NCI-H2196 (cell line): ENCODE measurements around the gene TMEM81.

ENCODE experiments used
- DNase-seq: peaks from one replicate; lab custom pipeline; 2025; ENCODE audit not compliant: unreplicated experiment; lab: John Stamatoyannopoulos, UW

Gene TMEM81, protein sequence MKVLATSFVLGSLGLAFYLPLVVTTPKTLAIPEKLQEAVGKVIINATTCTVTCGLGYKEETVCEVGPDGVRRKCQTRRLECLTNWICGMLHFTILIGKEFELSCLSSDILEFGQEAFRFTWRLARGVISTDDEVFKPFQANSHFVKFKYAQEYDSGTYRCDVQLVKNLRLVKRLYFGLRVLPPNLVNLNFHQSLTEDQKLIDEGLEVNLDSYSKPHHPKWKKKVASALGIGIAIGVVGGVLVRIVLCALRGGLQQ

DNA sequence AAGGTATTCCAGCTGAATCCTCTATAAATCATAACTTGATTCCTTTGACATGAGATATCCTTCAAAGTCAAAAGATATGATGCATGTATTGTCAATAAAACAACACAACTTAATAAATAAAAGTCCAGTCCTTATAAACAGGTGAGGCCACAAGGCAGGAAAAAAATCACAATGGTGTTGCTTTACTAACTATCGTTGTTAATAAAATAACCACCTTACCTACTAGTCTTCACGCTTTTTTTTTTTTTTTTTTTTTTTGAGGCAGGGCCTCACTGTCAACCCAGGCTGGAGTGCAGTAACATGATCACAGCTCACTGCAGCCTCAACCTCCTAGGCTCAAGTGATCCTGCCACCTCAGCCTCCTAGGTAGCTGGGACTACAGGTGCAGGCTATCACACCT lies at the start of gene TMEM81:
Gene TMEM81, minus strand, starts transcription at position 101 of the 400 bp plus-strand sequence. CDS start 140 bp downstream, outside the sequence.
- DNase-seq = no peak

DNA sequence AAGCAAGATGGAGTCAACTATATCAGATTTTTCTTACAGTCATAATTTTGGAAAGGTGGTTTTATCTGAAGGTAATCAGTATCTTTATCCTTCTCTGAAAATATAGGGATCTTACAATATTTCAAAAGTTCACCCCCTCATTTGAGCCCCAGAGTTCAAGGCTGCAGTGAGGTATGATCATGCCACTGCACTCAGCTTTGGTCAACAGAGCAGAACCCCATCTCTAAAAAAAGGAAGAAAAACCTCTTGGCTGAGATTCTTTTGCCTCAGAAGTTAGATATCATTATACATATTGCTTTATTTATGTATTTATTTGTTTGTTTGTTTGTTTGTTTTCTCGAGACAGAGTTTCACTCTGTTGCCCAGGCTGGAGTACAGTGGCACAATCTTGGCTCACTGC lies 49.0 kb upstream of the TMEM81 start:
- no peak for DNase-seq

DNA sequence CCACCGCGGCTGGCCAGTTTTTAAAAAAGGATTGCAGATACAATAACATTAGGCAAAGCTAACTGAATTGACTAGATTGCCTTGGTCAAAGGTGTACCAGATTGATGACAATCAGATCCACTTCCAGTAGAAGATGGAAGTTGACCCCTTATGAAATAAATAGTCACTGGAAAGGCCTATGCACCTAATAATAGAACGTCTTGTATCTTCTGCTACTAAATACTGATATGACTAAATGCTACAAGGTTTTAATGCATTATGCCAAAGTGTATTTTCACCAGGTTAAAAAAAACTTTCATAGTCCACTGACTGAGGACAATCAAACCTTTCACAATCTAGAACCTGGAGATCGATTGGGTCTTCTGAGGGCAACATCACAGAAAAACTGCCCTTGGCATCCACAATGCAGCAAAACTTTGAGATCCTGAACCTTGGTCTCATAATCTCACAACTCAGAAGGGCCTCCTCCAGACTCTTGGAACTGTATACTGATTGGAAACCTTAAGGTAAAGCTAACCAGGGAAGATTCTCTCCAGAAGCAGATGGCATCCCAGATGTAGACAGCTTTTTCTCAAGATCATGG lies 45.3 kb upstream of the TMEM81 start:
- DNase-seq = no peak

DNA sequence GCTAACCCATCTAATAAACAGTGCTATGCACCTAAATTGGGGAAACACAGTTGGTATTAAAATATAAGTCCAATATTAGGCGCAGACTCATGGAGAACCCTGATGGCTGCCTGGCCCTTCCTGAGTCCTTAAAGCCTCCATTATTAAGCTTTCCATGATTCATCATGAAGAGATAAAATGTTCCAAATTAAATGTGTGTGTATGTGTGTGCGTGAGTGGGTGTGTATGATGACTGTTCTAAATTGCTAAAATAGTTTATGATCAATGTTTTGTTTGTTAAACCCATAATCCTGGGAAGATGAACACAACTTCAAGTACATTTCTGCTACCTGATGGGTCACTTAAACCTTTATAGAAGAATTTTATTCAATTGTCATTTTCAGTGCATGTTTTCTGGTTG lies 43.8 kb upstream of the TMEM81 start:
- no peak for DNase-seq

DNA sequence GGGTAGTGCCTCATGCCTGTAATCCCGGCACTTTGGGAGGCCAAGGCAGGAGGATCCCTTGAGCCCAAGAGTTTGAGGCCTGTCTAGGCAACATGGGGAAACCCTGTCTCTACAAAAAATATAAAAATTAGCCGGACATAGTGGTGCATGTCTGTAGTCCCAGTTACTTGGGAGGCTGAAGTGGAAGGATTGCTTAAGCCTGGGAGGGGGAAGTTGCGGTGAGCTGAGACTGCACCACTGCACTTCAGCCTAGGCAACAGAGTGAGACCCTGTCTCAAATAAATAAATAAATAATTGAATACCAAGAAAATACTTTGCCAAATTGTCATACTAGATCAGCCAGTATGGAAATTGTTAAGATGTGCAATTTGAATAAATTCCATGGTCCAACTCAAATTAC lies 43.4 kb upstream of the TMEM81 start:
- no peak for DNase-seq

DNA sequence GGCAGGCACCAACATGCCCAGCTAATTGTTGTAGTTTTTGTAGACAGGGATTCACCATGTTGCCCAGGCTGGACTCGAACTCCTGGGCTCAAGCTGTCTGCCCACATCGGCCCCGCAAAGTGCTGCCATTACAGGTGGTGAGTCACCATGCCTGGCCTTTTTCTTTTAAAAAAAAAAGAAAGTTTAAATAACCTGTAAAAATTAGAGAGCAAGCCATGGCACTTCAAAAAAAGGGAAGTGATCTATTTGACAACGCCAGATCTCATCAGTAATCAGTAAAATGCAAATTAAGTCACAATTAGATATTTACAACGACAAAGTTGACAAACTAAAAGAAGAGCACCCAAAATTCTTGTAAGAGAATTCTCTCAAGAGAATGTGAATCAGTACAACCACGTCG lies 40.5 kb upstream of the TMEM81 start:
- DNase-seq = no peak

DNA sequence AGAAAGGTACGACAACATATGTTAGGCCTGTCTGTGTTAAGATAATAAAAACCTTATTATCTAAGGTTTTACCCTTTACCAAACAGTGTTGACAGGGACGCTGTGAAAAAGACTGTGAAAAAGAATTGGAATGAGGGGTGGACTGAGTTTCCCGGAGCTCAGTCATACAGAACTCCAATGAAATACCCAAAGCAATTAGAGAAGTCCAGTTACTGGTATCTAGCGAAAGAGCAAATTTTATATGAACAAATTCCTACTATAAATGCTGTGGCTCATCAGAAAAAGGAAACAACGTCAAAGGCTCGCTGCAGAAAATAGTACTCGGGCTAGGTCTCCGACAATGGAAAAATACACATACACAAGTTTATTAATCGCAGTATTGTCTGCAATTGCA lies 38.2 kb upstream of the TMEM81 start:
- no peak for DNase-seq

DNA sequence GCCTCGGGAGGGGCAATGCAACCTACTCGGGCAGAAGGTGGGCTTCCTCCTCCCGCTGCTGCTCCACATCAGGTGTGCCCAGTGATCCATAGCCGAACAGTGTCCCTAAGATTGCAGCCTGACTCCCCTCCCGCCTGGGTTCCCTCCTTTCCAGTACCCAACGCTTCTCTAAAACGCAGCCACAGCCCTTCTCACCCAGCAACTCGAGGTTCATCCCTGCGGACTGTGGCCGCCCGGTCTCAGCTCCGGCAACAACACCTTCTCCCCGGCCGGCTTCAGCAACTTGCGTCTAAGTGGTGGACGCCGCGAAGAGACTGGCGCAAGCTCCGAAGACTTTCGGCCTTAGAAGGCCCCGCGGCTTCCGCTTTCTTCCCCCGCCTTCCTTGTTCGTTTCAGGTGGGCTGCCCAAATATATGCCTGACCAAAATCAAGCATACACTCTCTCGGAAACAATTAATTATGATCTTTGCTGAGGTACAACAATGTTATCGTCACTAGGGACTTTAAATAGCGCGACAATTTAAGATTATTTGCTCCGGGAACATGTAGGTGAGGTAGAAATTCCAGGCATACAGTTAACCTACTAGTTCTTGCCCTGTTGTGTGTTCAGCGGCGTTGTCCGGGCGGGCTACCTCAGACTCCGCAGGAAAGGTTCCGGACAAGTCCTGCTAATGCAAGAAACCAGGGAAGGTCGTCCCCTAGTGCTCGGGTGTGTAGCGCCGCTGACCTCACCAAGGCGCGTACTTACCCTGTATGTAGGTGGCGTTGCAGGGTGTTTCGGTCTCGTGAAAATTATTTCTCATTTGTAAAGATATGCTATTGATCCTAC lies 37.6 kb upstream of the TMEM81 start, which contains the start of gene RBBP5:
Gene RBBP5, minus strand, starts transcription at position 319 of the 829 bp plus-strand sequence. Its CDS starts 105 bp downstream, at position 214.
- DNase-seq = peak; percentile 94

DNA sequence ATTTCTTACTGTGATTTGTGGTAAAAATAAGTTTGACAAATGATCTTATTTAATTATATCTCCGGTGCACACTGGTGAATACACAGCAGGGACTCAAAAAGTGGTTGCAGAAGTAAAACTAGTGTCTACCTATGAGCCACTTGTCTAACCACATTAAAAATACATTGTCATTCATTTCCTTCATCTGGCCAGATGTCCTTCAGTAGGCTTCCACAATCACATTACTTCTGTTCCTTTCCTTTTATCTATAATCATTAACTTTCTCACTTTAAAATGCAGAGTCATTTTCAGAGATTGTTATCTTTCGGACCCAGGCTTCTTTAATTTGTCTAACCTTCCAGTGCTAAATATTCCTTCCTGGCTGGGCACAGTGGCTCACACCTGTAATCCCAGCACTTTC lies 34.5 kb upstream of the TMEM81 start:
- DNase-seq = no peak

DNA sequence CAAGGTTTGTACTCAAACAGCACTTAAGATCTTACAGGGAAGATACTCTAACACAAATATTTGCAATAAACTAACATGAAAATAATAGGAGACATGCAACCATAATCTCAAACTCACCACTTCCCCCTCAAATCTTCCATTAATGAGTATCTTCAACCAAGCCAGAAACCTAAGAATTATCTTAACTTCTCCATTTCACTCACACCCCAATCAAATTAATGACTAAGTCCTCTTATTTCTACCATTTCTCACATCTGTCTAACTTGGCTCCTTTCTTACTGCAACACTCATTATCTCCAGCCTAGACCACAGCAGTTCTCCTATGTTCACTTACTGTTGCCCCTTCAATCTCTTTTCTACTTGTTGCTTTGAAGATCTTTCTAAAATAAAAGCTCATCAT lies 27.1 kb upstream of the TMEM81 start:
- DNase-seq = no peak

DNA sequence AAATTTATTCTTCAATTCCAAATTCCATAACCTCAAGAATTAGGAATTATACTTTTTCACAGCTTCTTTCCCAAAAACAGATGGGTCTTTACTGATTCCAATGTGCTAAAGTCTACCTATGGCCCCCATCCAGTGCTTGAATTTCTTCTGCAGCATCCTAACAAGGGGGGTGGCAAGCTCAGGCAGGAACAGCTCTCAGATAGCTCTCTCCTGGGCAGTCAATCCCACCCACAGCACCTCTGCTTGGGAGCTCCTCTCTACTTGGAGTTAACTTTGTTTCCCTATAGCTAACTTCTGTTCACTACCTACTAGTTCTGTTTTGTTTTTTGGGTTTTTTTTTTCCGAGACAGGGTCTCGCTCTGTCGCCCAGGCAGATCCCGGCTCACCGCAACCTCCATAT lies 25.5 kb upstream of the TMEM81 start:
- DNase-seq = no peak

DNA sequence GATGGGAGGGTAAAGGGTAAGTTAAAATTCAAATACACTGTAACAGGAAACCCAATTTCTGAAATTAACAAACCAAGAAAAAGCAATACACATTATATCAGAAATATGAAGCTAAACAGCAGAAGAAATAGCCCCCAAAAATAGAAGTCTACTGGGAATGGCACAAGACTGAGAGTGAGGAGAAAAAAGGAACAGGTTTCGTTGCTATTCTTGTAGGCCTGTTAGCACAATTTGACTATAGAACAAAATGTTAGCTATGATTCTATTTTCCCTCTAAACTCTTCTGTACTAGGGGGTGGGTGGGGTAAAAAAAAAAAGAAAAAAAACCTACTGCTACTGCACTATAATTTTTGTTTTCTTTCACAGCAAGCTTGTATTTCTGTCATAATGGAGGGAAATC lies 25.0 kb upstream of the TMEM81 start:
- DNase-seq = no peak

DNA sequence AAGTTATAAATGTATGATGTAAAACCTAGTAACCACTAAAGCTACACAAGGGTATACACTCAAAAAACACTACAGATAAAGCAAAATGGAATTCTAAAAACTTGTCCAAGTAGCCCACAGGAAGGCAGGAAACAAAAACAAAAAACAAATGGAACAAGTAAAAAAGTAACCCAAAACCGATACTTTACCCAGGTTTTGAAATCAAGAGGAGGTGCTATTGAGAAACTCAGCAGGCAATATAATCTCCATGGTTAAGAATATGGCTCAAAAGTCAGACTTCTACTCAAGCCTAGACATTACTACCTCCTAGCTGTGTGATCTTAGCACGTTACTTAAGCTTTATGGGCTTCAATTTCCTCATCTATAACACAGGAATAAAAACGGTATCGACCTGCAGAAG lies 24.2 kb upstream of the TMEM81 start:
- no peak for DNase-seq

DNA sequence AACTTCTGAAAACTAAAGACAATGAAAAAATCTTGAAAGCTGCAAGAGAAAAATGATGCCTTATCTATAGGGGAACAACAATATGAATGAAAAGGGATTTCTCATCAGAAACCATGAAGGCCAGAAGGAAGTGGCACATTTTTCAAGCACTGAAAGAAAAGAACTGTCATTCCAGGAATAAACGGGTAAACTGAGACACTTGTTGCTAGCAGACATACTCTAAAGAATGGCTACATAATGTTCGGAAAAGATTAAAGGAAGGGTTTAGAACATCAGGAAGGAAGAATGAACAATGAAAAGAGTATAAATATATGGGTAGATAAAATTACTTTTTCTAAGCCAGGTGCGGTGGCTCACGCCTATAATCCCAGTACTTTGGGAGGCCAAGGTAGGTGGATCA lies 23.1 kb upstream of the TMEM81 start:
- no peak for DNase-seq

DNA sequence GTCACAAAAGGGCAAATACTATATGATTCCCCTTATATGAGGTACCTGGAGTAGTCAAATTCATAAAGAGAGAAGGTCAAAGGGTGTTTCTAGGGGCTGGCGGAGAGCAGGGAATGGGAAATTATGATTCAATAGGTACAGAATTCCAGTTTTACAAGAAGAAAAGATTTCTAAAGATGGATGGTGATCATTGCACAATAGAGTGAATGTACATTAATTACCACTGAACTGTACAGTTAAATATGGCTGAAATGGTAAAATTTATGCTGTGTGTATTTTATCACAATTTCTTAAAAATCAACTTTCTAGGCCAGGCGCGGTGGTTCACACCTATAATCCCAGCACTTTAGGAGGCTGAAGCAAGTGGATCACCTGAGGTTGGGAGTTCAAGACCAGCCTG lies 18.1 kb upstream of the TMEM81 start:
- no peak for DNase-seq

DNA sequence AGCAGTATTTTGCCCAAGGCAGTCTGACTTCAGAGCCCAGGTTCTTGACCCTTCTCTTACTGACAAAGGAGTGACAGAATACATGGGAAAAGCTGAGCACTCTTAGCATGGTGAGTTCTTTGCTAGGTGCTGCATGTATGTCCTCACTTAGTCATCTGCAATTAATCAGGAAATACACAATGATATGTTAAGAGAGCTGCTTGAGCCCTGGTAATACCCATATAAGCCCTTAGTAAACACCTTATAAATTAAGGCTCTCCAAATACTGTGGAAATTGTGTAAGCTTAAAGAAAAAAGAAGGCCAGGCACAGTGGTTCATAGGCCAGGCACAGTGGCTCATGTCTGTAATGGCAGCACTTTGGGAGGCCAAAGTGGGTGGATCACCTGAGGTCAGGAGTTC lies 14.0 kb upstream of the TMEM81 start:
- no peak for DNase-seq

DNA sequence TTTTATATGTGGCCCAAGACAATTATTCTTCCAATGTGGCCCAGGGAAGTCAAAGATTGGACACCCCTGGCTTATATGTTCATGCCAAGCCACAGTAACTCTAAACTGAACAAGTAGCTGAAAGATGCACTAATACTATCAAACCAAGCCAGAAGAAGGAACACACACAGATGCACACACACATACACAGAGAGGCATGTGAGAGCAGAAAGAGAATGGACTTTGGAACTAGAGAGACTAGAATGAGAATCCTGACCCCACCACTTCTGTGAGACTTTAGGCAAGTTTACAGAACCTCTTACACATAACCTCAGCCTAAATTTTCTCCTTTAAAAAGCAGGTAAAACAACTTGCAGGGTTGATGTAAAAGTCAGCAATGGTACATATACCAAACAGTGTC lies 11.2 kb upstream of the TMEM81 start:
- DNase-seq = no peak

DNA sequence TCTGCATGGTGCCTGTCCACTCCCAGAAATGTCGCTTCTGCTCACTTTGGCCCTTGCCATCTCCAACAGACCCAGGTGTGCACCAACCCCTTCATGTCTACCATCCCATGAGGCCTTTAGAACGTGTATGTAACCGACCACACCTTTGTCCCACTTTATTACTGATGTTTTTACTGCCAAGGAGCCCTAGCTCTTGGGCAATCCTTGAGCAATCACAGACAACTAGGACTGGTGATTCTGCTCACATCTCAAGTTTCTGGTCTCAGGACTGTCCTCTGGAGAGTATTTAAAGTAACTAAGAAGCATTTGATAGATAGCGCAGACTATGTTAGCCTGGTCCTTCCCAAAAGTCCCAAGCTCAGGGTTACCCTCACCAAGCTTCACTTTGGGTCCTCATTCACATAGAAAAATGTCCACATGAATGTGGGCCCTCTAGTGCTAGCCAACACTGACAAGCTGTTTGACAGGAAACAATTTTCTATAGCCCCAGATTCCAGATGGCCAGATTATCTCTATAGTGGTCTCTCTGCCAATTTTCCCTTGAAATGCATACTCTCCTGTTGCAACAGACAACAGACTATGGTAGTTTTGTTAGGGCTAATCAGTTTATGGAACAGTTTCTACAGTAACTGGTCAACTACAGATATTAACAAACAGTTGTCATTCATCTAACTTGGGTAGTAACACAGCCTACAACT lies 6.9 kb upstream of the TMEM81 start:
- no peak for DNase-seq

DNA sequence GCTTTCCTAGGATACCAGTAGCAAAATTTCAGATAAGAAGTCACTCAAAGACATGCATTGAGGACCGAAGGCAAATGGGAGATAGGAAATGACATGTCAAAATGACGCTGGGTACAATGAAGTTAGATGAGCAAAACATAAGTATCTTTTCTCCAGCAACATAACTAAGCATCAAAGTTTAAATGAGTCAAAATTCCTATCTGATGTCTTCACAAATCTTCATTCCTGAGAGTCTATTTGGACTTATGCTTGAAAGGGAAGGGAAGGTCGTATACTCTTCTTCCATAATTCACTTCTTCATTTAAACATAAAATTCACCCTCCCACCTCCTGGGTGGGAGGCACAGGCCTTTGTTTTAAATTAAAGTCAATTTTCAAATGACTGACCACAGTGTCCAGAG lies 4.1 kb upstream of the TMEM81 start:
- DNase-seq = no peak

DNA sequence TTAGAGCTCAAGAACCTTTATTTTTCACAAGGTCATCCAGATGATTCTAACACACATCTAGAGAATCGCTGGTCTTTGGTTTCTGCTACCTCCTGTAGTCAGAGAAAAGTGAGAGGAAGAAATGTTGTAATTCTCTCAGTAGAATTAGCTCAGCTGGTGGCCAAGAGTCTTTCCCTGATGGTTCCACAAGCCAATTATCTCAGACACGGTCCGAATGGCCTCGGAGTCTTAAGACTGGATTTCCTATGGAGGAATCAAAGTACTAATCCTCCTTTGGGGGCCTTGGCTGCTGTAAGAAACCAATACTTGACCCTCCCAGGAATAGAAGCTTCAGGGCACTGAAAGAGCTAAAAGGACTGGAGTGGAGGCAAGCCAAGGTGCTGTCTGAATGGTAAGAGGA lies 1.8 kb downstream of the TMEM81 start:
- no peak for DNase-seq

DNA sequence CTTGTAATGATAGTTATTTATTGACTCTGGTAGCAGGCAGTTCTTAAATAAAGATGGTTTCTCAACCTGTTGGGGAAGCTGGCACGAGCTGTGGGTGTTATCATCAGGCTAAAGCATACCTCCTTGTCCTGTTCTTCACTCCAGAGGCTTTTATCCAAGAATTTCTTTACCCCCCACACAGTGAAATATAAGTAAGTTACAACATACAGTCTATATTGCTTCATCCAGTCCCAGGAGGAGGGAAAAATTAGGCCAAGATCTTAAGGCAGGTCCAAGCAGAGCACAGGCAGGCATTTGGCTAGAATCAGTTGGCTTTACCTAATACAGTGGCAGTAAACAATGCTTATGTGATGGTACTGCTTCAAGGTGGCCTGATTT lies 6.3 kb downstream of the TMEM81 start:
- DNase-seq = no peak
